Kidney (tissue), 14 donors: Measurements from ENCODE around the gene DTX3. TPM values are rescaled to one million over a fixed set of nuclear protein-coding genes. Genes with fewer than 3 reads are reported as not detected.

Experiments
- DNase-seq, 5 donors: peaks; one replicate each; pipeline ENCODE4 v3.0.0-alpha.2; 2013 to 2020
- FAIRE-seq: peaks from 2 replicates; lab custom pipeline; 2012; peaks lifted over from hg19 to GRCh38; lab: Jason Lieb, UNC
- H3K27ac ChIP-seq, 2 donors: one replicate each; pipeline ENCODE4 v1.7.0; 2013; ENCODE audit warnings: low read depth in 2 of 2, low read length in 2 of 2, inconsistent platforms in 1 of 2
- H3K27me3 ChIP-seq: one replicate; pipeline ENCODE4 v1.7.1; 2013; ENCODE audit warnings: low read length, inconsistent platforms; ENCODE audit not compliant: control insufficient read depth, insufficient read depth
- H3K36me3 ChIP-seq, 3 donors: one replicate each; pipeline versions ENCODE4 v1.7.0 to v1.7.1; 2013; ENCODE audit warnings: low read length in 3 of 3, control low read depth in 1 of 3, inconsistent platforms in 1 of 3; ENCODE audit not compliant: insufficient read depth in 3 of 3, control insufficient read depth in 2 of 3
- H3K4me1 ChIP-seq, 3 donors: one replicate each; pipeline versions ENCODE4 v1.7.0 to v1.7.1; 2013; ENCODE audit warnings: low read length in 3 of 3, inconsistent platforms in 1 of 3, low read depth in 1 of 3; ENCODE audit not compliant: control insufficient read depth in 2 of 3, insufficient read depth in 2 of 3
- H3K4me3 ChIP-seq, 3 donors: one replicate each; pipeline versions ENCODE4 v1.7.0 to v1.8.1; 2013; ENCODE audit warnings: low read length in 3 of 3, control low read depth in 1 of 3, inconsistent platforms in 1 of 3
- H3K9ac ChIP-seq, 3 donors: one replicate each; pipeline versions ENCODE4 v1.7.0 to v1.7.1; 2013; ENCODE audit warnings: low read length in 3 of 3, control low read depth in 1 of 3, inconsistent platforms in 1 of 3
- H3K9me3 ChIP-seq, 3 donors: one replicate each; pipeline versions ENCODE4 v1.7.0 to v1.7.1; 2013; ENCODE audit warnings: low read length in 3 of 3, control low read depth in 1 of 3, inconsistent platforms in 1 of 3; ENCODE audit not compliant: control insufficient read depth in 2 of 3, insufficient read depth in 1 of 3
- CTCF ChIP-seq: IDR thresholded peaks from 3 replicates; pipeline ENCODE4 v1.5.1; 2012; ENCODE audit warnings: mild to moderate bottlenecking, moderate library complexity, borderline replicate concordance; ENCODE audit not compliant: insufficient read depth; ENCODE audit errors: extremely low read depth
- intact Hi-C: fragments of 100-400 bp; cut with DNase I; formaldehyde crosslinking; loops from one replicate; pipeline ENCODE4 v1.11.1; 2022
- polyA plus RNA-seq: library from polyadenylated mRNA; stranded (reverse); fragments of 350-450 nt; fragmentation: Illumina TruSeq; extraction: RNeasy Lipid Tissue Mini Kit (QIAGEN cat#74804); gene quantifications from one replicate; pipeline ENCODE4 v1.2.3, GENCODE V29; 2014; ENCODE audit warnings: low read depth, low replicate concordance; ENCODE audit not compliant: insufficient read depth
- total RNA-seq: library from RNA; stranded (reverse); fragmentation: NEBNext Ultra II Directional; extraction: Animal tissue kit (Norgen Biotek cat#: 25700); gene quantifications from one replicate; pipeline ENCODE4 v1.2.1, GENCODE V29; 2021
- donor health status: control.
- donor health status: control.
- donor health status: control.
- donor health status: control.
- donor health status: control.
- donor health status: DM: yes; HTN: yes; CAD: no.
- donor health status: Normal renal cell carcinoma (clear cell type).

Gene DTX3
- total and polyA plus RNA-seq, 2 donors from 2014 or later: 34.5 to 41.2 TPM

GRCh38 chr12:57592551-57593165, 12.0 kb upstream of the DTX3 start:
- H3K9me3 ChIP-seq: no peaks in the 10 kb centered on the region
- H3K9ac ChIP-seq: peak overlapping the region in 1 of 3 donors; percentile 13
- H3K36me3 ChIP-seq: peaks cover 0 to 12% (median 7%) of the 10 kb centered on the region in 3 donors
- intact Hi-C loops: no loop called here
- H3K27me3 ChIP-seq: no peaks in the 10 kb centered on the region
- no peak overlapping the region for H3K27ac ChIP-seq
- peak overlapping the region in 1 of 3 donors; percentile 85 for H3K4me3 ChIP-seq
- DNase-seq: no peak
- FAIRE-seq: no peak
- peaks cover 0 to 7% (median 0%) of the 10 kb centered on the region in 3 donors for H3K4me1 ChIP-seq
- TF ChIP-seq CTCF: no peak

- Histone ChIP-seq H3K36me3 (peaks cover 0 to 12% (median 7%) of the 10 kb centered on the region in 3 donors), H3K27ac (no peak overlapping the region), H3K4me3 (peak overlapping the region in 1 of 3 donors; percentile 85), H3K9ac (no peak overlapping the region), H3K4me1 (peaks cover 0 to 7% (median 0%) of the 10 kb centered on the region in 3 donors), H3K27me3 (no peaks in the 10 kb centered on the region), H3K9me3 (no peaks in the 10 kb centered on the region)
- no peak for DNase-seq
- no peak for TF ChIP-seq CTCF
- intact Hi-C loops: no loop called here
- no peak for FAIRE-seq
Measured at GRCh38 chr12:57593187-57593586, 11.4 kb upstream of the DTX3 start.

GRCh38 chr12:57600395-57600794, 4.2 kb upstream of the DTX3 start:
- intact Hi-C loops: no loop called here
- no peak for FAIRE-seq
- H3K36me3 ChIP-seq: peaks cover 0 to 44% (median 15%) of the 10 kb centered on the region in 3 donors
- no peak overlapping the region for H3K9ac ChIP-seq
- DNase-seq: no peak
- H3K27me3 ChIP-seq: no peaks in the 10 kb centered on the region
- peaks cover 0 to 4% (median 0%) of the 10 kb centered on the region in 3 donors for H3K4me1 ChIP-seq
- H3K27ac ChIP-seq: no peak overlapping the region
- no peak overlapping the region for H3K4me3 ChIP-seq
- TF ChIP-seq CTCF: no peak
- H3K9me3 ChIP-seq: no peaks in the 10 kb centered on the region
